HepG2 (cell line): ENCODE results near the gene CDC42EP1. TPM values are rescaled to one million over a fixed set of nuclear protein-coding genes. Genes with fewer than 3 reads are reported as not detected.

Experiments
- E2F5 ChIP-seq: sonication (generic); formaldehyde crosslinking; conservative IDR thresholded peaks from 2 replicates; pipeline ENCODE4 v1.4.0; 2020; ENCODE audit warnings: missing genetic modification reagents
- HOXA5 ChIP-seq: sonication (generic); formaldehyde crosslinking; IDR thresholded peaks from 2 replicates; pipeline ENCODE4 v1.4.0; 2020; ENCODE audit warnings: missing genetic modification reagents
- ISL2 ChIP-seq: sonication (generic); formaldehyde crosslinking; IDR thresholded peaks from 2 replicates; pipeline ENCODE4 v1.5.0; 2020; ENCODE audit warnings: missing genetic modification reagents
- KDM3A ChIP-seq: IDR thresholded peaks from 2 replicates; pipeline ENCODE4 v1.6.1; 2018; ENCODE audit warnings: low read depth, missing compliant biosample characterization
- KLF6 ChIP-seq: IDR thresholded peaks from 2 replicates; pipeline ENCODE4 v1.8.0; 2016; ENCODE audit warnings: missing biosample characterization, missing genetic modification reagents
- ZBTB14 ChIP-seq: sonication (generic); formaldehyde crosslinking; IDR thresholded peaks from 2 replicates; pipeline ENCODE4 v1.4.0; 2020; ENCODE audit warnings: missing genetic modification reagents
- ZBTB7B ChIP-seq: sonication (generic); formaldehyde crosslinking; IDR thresholded peaks from 2 replicates; pipeline ENCODE4 v1.4.0; 2020; ENCODE audit warnings: missing genetic modification reagents
- ZNF12 ChIP-seq: sonication (generic); formaldehyde crosslinking; IDR thresholded peaks from 2 replicates; pipeline ENCODE4 v1.5.0; 2020; ENCODE audit warnings: missing genetic modification reagents
- ZNF143 ChIP-seq: sonication (generic); formaldehyde crosslinking; IDR thresholded peaks from 2 replicates; pipeline ENCODE4 v1.4.0; 2020; ENCODE audit warnings: missing genetic modification reagents
- ZNF205 ChIP-seq: IDR thresholded peaks from 2 replicates; pipeline ENCODE4 v1.6.1; 2018; ENCODE audit warnings: missing biosample characterization, missing genetic modification reagents
- ZNF234 ChIP-seq: sonication (generic); formaldehyde crosslinking; conservative IDR thresholded peaks from 2 replicates; pipeline ENCODE4 v1.5.1; 2020; ENCODE audit warnings: mild to moderate bottlenecking, missing genetic modification reagents
- ZNF460 ChIP-seq: sonication (generic); formaldehyde crosslinking; IDR thresholded peaks from 2 replicates; pipeline ENCODE4 v1.5.1; 2020; ENCODE audit warnings: missing genetic modification reagents, mild to moderate bottlenecking, borderline replicate concordance
- ZNF607 ChIP-seq: sonication (generic); formaldehyde crosslinking; IDR thresholded peaks from 2 replicates; pipeline ENCODE4 v1.5.1; 2020; ENCODE audit warnings: missing genetic modification reagents, mild to moderate bottlenecking, borderline replicate concordance
- polyA plus RNA-seq, 8 experiments: library from polyadenylated mRNA; depleted of rRNA in 3 of 8; stranded (reverse) in 7 of 8; unstranded in 1 of 8; fragments of >200 nt; fragmentation: Illumina TruSeq in 4 of 8; extraction: Trizol in 4 of 8; gene quantifications; 2 replicates each; pipeline versions ENCODE4 v1.2.1 to v1.2.3, GENCODE V29; 2011 to 2016; ENCODE audit warnings: low read depth in 4 of 8, missing spikeins in 1 of 8, mixed read lengths in 1 of 8; ENCODE audit not compliant: insufficient read depth in 1 of 8
- total RNA-seq, 5 experiments: library from RNA; depleted of rRNA; stranded (reverse); fragments of >200 nt; fragmentation: Illumina TruSeq; extraction: Trizol; gene quantifications; 2 replicates each; pipeline ENCODE4 v1.2.3, GENCODE V29; 2016; ENCODE audit warnings: low read depth in 1 of 5
- TF ChIP-seq, protein P1 (sequence below): sonication (generic); formaldehyde crosslinking; IDR thresholded peaks from 2 replicates; pipeline ENCODE4 v1.5.0; 2020; ENCODE audit warnings: missing genetic modification reagents
- TF ChIP-seq, protein P2 (sequence below): IDR thresholded peaks from 2 replicates; pipeline ENCODE4 v1.6.1; 2016
- TF ChIP-seq, protein P3 (sequence below): sonication (generic); formaldehyde crosslinking; IDR thresholded peaks from 2 replicates; pipeline ENCODE4 v1.4.0; 2020; ENCODE audit warnings: mild to moderate bottlenecking, missing genetic modification reagents
- TF ChIP-seq, protein P4 (sequence below): sonication (generic); formaldehyde crosslinking; IDR thresholded peaks from 2 replicates; pipeline ENCODE4 v1.4.0; 2020; ENCODE audit warnings: missing genetic modification reagents

CDC42EP1 gene
- total and polyA plus RNA-seq, 2 of the 13 experiments (the other 11 are each of a cell fraction or from before 2014, with no cell fraction given) = 17.1 to 29.5 TPM

DNA sequence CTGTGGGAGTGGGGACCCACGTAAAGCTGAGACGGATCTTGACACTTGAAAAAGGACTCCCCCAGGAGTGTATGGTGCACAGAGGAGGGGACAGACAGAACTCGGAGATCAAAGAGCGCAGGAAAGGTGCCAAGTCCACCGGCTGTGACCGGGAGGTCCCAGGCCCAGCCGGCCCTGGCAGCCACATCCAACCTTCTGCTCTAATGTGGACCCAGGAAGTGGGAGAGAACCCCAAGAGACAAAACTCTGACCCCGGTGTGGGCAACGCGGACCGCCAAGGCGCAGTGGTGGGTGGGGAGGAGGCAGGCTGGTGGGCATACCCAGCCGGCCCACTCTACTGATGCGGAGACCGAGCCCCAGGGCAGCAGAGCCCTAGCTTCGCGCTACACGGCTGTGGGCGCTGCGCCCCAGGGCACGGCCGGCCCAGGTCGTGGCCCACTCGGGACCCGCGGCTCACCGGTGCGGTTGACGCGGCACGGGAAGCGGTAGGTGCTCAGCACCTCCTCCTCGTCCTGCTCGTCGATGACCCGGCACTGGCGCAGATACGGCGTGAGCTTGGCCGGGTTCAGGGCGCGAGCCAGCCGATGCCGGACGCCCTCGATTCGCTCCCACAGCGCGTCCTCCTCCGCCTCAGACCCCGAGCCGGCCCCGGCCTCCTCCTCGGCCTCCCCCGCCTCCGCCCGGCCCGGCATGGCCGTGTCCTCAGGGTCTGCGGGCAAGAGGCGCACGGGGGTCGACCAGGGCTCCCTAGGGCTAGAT is 41.6 kb upstream of the CDC42EP1 start (continued):
- peak; percentile 37; the same call in 1 of the 2 replicates for TF ChIP-seq ZBTB14 (CRISPR knock-in tag)
- TF ChIP-seq KDM3A (CRISPR knock-in tag) = peak; percentile 48; the same call in 1 of the 2 replicates
- 0 out of 2 replicates have a peak, but pooled peaks have one; percentile 27 for TF ChIP-seq KLF6 (CRISPR knock-in tag)
- peak; percentile 94 for TF ChIP-seq ZNF12 (CRISPR knock-in tag)
- no peak for TF ChIP-seq ZNF143 (CRISPR knock-in tag)
- no peak for TF ChIP-seq ZNF460
- peak; percentile 65 for TF ChIP-seq HOXA5 (CRISPR knock-in tag)
- TF ChIP-seq, protein P1, sequence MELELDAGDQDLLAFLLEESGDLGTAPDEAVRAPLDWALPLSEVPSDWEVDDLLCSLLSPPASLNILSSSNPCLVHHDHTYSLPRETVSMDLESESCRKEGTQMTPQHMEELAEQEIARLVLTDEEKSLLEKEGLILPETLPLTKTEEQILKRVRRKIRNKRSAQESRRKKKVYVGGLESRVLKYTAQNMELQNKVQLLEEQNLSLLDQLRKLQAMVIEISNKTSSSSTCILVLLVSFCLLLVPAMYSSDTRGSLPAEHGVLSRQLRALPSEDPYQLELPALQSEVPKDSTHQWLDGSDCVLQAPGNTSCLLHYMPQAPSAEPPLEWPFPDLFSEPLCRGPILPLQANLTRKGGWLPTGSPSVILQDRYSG (CRISPR knock-in tag) = 0 out of 2 replicates have a peak, but pooled peaks have one; percentile 71
- TF ChIP-seq ZBTB7B (CRISPR knock-in tag) = peak; percentile 11; the same call in 1 of the 2 replicates
- peak; percentile 39 for TF ChIP-seq ZNF607 (CRISPR knock-in tag)
- TF ChIP-seq, protein P2, sequence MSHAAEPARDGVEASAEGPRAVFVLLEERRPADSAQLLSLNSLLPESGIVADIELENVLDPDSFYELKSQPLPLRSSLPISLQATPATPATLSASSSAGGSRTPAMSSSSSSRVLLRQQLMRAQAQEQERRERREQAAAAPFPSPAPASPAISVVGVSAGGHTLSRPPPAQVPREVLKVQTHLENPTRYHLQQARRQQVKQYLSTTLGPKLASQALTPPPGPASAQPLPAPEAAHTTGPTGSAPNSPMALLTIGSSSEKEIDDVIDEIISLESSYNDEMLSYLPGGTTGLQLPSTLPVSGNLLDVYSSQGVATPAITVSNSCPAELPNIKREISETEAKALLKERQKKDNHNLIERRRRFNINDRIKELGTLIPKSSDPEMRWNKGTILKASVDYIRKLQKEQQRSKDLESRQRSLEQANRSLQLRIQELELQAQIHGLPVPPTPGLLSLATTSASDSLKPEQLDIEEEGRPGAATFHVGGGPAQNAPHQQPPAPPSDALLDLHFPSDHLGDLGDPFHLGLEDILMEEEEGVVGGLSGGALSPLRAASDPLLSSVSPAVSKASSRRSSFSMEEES (CRISPR knock-in tag) = no peak
- TF ChIP-seq ZNF234 (CRISPR knock-in tag) = no peak
- TF ChIP-seq ZNF205 = 0 out of 2 replicates have a peak, but pooled peaks have one; percentile 30
- TF ChIP-seq, protein P3, sequence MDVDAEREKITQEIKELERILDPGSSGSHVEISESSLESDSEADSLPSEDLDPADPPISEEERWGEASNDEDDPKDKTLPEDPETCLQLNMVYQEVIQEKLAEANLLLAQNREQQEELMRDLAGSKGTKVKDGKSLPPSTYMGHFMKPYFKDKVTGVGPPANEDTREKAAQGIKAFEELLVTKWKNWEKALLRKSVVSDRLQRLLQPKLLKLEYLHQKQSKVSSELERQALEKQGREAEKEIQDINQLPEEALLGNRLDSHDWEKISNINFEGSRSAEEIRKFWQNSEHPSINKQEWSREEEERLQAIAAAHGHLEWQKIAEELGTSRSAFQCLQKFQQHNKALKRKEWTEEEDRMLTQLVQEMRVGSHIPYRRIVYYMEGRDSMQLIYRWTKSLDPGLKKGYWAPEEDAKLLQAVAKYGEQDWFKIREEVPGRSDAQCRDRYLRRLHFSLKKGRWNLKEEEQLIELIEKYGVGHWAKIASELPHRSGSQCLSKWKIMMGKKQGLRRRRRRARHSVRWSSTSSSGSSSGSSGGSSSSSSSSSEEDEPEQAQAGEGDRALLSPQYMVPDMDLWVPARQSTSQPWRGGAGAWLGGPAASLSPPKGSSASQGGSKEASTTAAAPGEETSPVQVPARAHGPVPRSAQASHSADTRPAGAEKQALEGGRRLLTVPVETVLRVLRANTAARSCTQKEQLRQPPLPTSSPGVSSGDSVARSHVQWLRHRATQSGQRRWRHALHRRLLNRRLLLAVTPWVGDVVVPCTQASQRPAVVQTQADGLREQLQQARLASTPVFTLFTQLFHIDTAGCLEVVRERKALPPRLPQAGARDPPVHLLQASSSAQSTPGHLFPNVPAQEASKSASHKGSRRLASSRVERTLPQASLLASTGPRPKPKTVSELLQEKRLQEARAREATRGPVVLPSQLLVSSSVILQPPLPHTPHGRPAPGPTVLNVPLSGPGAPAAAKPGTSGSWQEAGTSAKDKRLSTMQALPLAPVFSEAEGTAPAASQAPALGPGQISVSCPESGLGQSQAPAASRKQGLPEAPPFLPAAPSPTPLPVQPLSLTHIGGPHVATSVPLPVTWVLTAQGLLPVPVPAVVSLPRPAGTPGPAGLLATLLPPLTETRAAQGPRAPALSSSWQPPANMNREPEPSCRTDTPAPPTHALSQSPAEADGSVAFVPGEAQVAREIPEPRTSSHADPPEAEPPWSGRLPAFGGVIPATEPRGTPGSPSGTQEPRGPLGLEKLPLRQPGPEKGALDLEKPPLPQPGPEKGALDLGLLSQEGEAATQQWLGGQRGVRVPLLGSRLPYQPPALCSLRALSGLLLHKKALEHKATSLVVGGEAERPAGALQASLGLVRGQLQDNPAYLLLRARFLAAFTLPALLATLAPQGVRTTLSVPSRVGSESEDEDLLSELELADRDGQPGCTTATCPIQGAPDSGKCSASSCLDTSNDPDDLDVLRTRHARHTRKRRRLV (CRISPR knock-in tag) = peak; percentile 73
- TF ChIP-seq, protein P4, sequence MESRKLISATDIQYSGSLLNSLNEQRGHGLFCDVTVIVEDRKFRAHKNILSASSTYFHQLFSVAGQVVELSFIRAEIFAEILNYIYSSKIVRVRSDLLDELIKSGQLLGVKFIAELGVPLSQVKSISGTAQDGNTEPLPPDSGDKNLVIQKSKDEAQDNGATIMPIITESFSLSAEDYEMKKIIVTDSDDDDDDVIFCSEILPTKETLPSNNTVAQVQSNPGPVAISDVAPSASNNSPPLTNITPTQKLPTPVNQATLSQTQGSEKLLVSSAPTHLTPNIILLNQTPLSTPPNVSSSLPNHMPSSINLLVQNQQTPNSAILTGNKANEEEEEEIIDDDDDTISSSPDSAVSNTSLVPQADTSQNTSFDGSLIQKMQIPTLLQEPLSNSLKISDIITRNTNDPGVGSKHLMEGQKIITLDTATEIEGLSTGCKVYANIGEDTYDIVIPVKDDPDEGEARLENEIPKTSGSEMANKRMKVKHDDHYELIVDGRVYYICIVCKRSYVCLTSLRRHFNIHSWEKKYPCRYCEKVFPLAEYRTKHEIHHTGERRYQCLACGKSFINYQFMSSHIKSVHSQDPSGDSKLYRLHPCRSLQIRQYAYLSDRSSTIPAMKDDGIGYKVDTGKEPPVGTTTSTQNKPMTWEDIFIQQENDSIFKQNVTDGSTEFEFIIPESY = no peak; the same call in 1 of the 2 replicates
- no peak for TF ChIP-seq ISL2 (CRISPR knock-in tag)
- TF ChIP-seq E2F5 (CRISPR knock-in tag) = peak; percentile 17; the same call in 1 of the 2 replicates
